Muscle of leg (tissue), 11 donors: Measurements from ENCODE around the gene HOXB4. TPM values are rescaled to one million over a fixed set of nuclear protein-coding genes. Genes with fewer than 3 reads are reported as not detected.

Source experiments
- DNase-seq: peaks from one replicate; pipeline ENCODE4 v3.0.0; 2013
- H3K27ac ChIP-seq: one replicate; pipeline ENCODE4 v1.5.1; 2013; ENCODE audit warnings: mild to moderate bottlenecking, low read length, control low read depth
- H3K27me3 ChIP-seq: one replicate; pipeline ENCODE4 v1.6.1; 2013; ENCODE audit warnings: low read length; ENCODE audit not compliant: control insufficient read depth, insufficient read depth
- H3K36me3 ChIP-seq: one replicate; pipeline ENCODE4 v1.6.1; 2013; ENCODE audit warnings: low read length; ENCODE audit not compliant: control insufficient read depth, insufficient read depth
- H3K4me1 ChIP-seq: one replicate; pipeline ENCODE4 v1.6.1; 2013; ENCODE audit warnings: low read length; ENCODE audit not compliant: control insufficient read depth, insufficient read depth
- H3K4me3 ChIP-seq: one replicate; pipeline ENCODE4 v1.5.1; 2013; ENCODE audit warnings: low read length, control low read depth
- H3K9me3 ChIP-seq: replicated peaks from 2 replicates; pipeline ENCODE4 v1.6.1; 2013; ENCODE audit warnings: low read depth, low read length; ENCODE audit not compliant: control insufficient read depth
- WGBS: methylation state at CpG from one replicate; pipeline ENCODE4 v1.1.5; 2013; ENCODE audit warnings: missing lambda C conversion rate; ENCODE audit not compliant: insufficient coverage; 5-methylcytosine and 5-hydroxymethylcytosine counted together
- polyA plus RNA-seq, 8 donors: library from polyadenylated mRNA; unstranded; fragments of 120-200 nt; gene quantifications; one replicate each; pipeline versions ENCODE4 v1.2.1 to v1.2.3, GENCODE V29; 2013; ENCODE audit warnings: inconsistent platforms in 1 of 8, low replicate concordance in 1 of 8; ENCODE audit not compliant: insufficient read length in 8 of 8, insufficient read depth in 1 of 8
- total RNA-seq: library from RNA; stranded (reverse); fragments of 120-200 nt; gene quantifications from one replicate; pipeline ENCODE4 v1.2.4, GENCODE V29; 2013

Gene HOXB4
- total and polyA plus RNA-seq, 9 donors: 0.53 to 1.7 (median 1.2) TPM

- peaks cover 3% of the 10 kb centered on the region for H3K36me3 ChIP-seq
- 11% methylated on average over 9 of the region's 36 CpGs for WGBS
- DNase-seq: peak; percentile 88
- peak overlapping the region; percentile 41 for H3K4me3 ChIP-seq
- H3K27me3 ChIP-seq: peaks cover 86% of the 10 kb centered on the region
- no peaks in the 10 kb centered on the region for H3K9me3 ChIP-seq
- peaks cover 30% of the 10 kb centered on the region for H3K4me1 ChIP-seq
- peak overlapping the region; percentile 77 for H3K27ac ChIP-seq
Observed at GRCh38 chr17:48555258-48556228, 22.6 kb downstream of the HOXB4 start.

DNA sequence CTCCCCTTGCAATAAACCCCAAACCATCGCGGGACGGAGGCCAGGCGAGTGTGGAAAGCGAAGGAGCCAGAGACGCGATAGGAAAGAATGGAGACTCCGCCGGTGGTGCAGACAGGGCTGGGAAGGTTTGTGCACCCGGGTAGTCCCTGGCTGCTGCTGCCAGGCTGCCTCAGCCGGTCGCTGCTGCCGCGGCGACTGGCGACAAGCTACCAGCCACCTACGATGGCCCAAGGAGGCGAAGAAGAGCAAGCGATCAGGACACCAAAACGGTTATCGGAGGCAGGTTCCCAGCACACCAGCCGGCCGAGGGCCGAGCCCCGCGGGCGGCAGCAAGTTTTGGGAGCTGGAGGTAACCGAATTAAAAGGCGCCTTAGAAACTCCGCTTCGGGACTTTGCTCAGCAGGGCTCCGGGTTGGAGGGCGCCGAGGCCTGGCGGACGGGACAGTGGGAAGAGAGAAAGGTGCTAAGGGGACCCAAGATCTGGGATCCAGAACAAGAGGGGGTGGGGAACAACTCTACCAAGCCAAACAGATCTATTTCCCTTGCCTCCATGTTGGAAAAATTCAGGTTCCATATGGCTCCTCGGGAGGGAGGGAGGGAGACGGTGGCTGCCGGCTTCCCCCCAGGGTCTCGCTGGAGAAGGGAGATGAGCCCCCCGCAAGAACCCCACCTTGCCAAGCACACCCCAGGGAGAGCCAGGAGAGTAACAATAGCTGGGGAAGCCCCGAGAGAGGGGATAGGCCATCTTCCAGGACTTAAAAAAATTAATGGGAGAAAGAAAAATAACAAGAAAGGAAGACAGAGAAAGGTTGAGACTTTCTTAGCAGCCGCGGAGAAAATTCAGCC lies 23.5 kb downstream of the HOXB4 start:
- WGBS: 24% methylated on average over 36 of the region's 44 CpGs
- Histone ChIP-seq H3K27ac (peak overlapping the region; percentile 77), H3K4me3 (peak overlapping the region; percentile 41), H3K27me3 (peaks cover 85% of the 10 kb centered on the region), H3K4me1 (peaks cover 31% of the 10 kb centered on the region), H3K36me3 (peaks cover 6% of the 10 kb centered on the region), H3K9me3 (no peaks in the 10 kb centered on the region)
- DNase-seq: no peak

DNA sequence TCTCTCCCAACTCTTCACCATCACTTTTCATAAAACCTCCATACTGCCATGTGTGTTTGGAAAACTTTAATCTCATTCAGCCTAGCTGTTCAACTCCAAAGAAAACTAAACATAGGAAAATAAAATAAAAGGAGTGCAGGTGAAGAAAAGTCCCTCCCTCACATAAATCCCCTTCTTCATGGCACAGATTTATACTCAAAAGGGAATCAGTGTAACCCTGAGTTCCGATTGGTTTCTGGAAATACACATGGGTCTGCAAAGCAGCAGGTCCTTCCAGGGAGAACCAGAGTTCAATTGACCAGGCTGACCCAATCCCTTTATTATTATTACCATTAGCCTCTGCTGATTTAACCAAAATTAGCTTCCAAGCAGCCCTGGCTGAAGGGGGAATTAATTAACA lies 24.3 kb downstream of the HOXB4 start:
- WGBS: no CpG with 5 or more reads among the region's 1 CpG
- no peak overlapping the region for H3K4me3 ChIP-seq
- H3K36me3 ChIP-seq: peaks cover 6% of the 10 kb centered on the region
- DNase-seq: no peak
- H3K4me1 ChIP-seq: peaks cover 31% of the 10 kb centered on the region
- no peaks in the 10 kb centered on the region for H3K9me3 ChIP-seq
- peak overlapping the region; percentile 77 for H3K27ac ChIP-seq
- peaks cover 81% of the 10 kb centered on the region for H3K27me3 ChIP-seq

DNA sequence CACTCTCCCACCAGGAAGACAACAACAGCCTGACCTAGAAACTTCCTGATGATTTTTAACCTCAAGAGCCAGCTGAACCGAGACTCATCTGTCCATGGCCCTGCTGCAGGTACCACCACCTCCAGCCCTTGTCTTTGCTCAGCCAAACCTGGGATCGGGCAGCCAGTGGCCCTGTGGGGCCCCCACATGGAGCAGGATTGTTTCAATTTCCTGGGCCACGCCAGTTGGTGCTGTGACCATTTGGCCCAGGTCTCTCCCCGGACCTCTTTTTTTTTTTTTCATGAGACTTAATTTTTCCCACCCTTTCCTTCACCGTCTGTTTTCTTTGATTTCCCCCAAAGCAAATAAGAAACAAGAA lies 25.0 kb downstream of the HOXB4 start:
- Histone ChIP-seq H3K27ac (no peak overlapping the region), H3K4me3 (no peak overlapping the region), H3K27me3 (peaks cover 80% of the 10 kb centered on the region), H3K36me3 (peaks cover 6% of the 10 kb centered on the region), H3K4me1 (peaks cover 31% of the 10 kb centered on the region), H3K9me3 (no peaks in the 10 kb centered on the region)
- no peak for DNase-seq
- WGBS: 55% methylated on average over 3 of the region's 5 CpGs

DNA sequence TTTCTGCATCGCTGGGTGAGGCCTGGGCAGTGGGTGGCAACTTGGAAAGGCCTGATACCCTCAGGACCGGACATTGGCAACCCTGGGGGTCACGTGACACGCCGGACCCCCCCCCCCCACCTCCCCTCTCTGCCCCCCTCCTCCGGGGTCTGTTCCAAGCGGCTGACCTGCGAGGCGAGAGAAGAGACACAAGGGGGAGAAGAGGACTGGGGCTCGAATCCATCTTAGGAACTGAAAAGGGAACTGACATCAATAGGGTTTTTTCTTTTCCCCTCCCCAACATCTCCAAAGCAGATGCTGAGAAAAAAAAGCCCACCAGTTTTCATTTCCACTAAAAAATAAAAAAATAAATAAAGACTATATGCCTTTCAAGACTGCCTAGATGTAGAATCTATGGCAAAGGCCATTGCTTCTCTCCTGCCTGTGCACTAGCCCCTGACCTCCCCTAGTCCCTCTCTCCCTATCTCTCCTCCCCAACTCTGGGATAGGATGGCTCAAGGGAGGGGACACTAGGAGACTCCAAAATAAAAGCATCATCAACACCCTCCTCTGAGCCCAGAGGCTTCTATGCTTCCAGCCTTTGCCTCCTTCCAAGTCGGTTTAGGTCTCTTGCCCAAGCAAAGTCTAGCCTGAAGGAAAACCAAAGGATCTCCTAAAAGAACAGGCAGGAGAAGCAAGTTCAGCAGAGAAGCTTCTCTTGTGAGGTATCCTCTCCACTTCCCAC lies 25.5 kb downstream of the HOXB4 start:
- no peak for DNase-seq
- 25% methylated on average over 1 of the region's 11 CpGs for WGBS
- Histone ChIP-seq H3K4me1 (peaks cover 34% of the 10 kb centered on the region), H3K27me3 (peaks cover 80% of the 10 kb centered on the region), H3K9me3 (no peaks in the 10 kb centered on the region), H3K4me3 (no peak overlapping the region), H3K36me3 (peaks cover 6% of the 10 kb centered on the region), H3K27ac (peak overlapping the region; percentile 13)

DNA sequence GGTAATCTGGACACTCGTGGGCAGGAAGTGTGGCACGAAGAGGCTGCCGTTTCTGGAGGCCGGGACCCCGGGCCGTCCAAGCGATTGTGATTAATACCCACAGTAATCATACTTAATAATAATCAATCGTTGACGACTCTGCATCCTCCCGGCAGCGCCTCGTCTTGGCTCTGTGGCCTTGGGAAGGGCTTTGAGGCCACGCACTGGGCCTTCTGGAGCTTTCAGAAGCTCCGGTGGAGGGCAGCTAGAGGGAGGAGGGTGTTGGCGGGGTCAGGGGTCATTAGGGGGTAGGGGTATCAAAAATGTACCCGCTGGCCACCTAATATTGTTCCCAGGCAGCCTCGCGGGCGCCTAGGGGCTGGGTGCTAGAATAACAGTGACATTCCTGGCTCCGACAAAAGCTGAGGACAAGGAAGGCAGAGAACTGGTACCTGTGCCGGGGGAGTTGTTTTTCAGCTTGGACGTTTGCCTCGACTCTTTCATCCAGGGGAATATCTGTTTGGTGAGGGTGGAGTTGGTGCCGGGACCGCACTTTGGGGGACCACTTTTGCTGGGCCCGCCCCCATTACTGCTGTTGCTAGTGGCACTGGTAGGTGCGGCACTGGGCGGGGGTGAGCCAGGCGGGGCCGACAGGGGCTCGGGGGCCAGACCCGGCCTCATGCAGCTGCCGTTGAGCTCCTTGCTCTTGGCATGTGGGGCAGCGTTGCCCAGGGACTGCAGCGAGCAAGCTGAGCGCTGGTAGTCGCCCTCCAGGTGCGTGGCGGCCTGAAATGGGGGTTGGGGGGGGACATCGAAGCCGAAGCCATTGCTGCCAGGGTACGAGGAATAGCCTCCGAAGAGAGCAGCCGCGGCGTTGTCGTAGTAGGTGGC lies 26.3 kb downstream of the HOXB4 start:
- Histone ChIP-seq H3K27me3 (peaks cover 79% of the 10 kb centered on the region), H3K9me3 (no peaks in the 10 kb centered on the region), H3K4me1 (peaks cover 40% of the 10 kb centered on the region), H3K4me3 (no peak overlapping the region), H3K36me3 (peaks cover 6% of the 10 kb centered on the region), H3K27ac (no peak overlapping the region)
- 48% methylated on average over 45 of the region's 47 CpGs for WGBS
- DNase-seq: no peak

DNA sequence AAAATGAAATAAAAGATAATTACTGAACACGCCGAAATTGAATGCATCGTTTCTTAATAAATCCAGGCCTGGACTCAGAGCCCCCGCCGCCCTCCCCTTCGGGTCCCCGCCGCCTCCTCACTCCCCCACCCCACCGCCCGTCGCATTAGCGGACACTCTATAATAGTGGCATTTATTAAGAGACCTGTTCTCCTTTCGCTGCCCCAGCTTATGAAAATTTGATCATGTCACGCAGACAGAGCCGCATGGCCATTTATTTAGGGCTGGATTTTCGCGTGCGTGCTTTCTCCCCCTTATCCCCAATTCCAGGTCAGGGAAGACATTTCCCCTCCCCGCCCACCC lies 27.0 kb downstream of the HOXB4 start:
- no peak for DNase-seq
- peaks cover 46% of the 10 kb centered on the region for H3K4me1 ChIP-seq
- WGBS: 32% methylated on average over 9 of the region's 19 CpGs
- H3K9me3 ChIP-seq: no peaks in the 10 kb centered on the region
- H3K27ac ChIP-seq: no peak overlapping the region
- H3K36me3 ChIP-seq: peaks cover 6% of the 10 kb centered on the region
- peaks cover 81% of the 10 kb centered on the region for H3K27me3 ChIP-seq
- no peak overlapping the region for H3K4me3 ChIP-seq

DNA sequence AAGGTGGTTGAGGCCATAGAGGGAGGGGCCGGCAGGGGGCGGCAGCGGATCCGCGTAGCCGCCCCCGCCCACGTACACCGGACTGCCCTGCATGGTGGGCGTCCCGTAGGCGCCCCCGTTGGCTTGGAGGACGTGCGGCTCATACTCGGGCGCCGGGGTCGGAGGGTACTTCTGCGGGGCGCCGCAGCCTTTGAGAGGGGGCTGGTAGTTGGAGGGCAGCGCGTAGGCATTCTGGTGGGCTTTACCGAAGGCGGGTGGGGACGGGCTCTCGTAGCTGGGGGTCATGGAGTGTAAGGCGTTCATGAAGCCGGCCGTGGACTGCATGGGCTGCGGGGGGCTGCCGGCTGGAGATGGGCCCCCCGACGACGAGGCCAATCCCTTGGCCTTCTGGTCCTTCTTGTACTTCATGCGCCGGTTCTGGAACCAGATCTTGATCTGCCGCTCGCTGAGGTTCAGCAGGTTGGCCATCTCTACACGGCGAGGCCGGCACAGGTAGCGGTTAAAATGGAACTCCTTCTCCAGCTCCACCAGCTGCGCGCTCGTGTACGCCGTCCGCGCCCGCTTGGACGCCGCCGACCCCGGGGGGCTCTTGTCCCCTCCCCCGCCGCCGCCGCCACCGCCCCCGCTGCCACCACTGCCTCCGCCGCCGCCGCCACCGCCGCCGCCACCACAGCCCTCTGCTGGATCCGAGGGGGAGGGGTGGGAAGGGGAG lies 27.5 kb downstream of the HOXB4 start:
- no peak for DNase-seq
- H3K9me3 ChIP-seq: no peaks in the 10 kb centered on the region
- H3K27ac ChIP-seq: no peak overlapping the region
- peaks cover 6% of the 10 kb centered on the region for H3K36me3 ChIP-seq
- H3K27me3 ChIP-seq: peaks cover 77% of the 10 kb centered on the region
- H3K4me3 ChIP-seq: no peak overlapping the region
- 33% methylated on average over 44 of the region's 70 CpGs for WGBS
- H3K4me1 ChIP-seq: peaks cover 46% of the 10 kb centered on the region
